Epithelial cell of proximal tubule (primary cell): Measurements from ENCODE around the gene NDST1. TPM values are rescaled to one million over a fixed set of nuclear protein-coding genes. Genes with fewer than 3 reads are reported as not detected.

Source experiments
- DNase-seq: peaks from one replicate; pipeline ENCODE4 v3.0.0-alpha.2; 2011; ENCODE audit warnings: low read depth
- H3K4me3 ChIP-seq: 2 replicates; pipeline ENCODE4 v1.5.1; 2011; ENCODE audit warnings: low read depth, mild to moderate bottlenecking, low read length
- total RNA-seq: library from RNA; depleted of rRNA; stranded (reverse); fragments of >200 nt; gene quantifications from 2 replicates; pipeline ENCODE4 v1.2.3, GENCODE V29; 2015
- TF ChIP-seq, protein P1 (sequence below): conservative IDR thresholded peaks from 2 replicates; pipeline ENCODE4 v1.5.1; 2012; ENCODE audit warnings: low read depth, mild to moderate bottlenecking, low read length

NDST1 gene
- total RNA-seq, 1 donor from 2014 or later, result 65.4 TPM

DNA sequence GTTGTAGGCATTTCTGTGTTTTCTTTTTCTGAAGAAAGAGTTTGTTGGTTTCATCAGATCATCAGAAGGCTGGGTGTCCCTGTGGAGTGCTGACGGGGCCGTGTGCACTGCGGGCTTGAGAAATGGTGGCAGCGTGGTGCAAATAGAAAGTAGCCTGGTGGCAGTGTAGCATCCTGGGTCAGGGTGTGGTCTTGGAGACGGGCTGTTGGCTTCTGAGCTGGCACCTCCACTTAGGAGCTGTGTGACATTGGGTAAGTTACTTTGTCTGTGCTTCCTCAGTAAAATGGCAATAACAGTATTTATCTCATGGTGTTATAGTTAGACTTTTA lies 10.0 kb upstream of the NDST1 start:
- no peak for DNase-seq
- H3K4me3 ChIP-seq, result no peak overlapping the region
- TF ChIP-seq, protein P1, sequence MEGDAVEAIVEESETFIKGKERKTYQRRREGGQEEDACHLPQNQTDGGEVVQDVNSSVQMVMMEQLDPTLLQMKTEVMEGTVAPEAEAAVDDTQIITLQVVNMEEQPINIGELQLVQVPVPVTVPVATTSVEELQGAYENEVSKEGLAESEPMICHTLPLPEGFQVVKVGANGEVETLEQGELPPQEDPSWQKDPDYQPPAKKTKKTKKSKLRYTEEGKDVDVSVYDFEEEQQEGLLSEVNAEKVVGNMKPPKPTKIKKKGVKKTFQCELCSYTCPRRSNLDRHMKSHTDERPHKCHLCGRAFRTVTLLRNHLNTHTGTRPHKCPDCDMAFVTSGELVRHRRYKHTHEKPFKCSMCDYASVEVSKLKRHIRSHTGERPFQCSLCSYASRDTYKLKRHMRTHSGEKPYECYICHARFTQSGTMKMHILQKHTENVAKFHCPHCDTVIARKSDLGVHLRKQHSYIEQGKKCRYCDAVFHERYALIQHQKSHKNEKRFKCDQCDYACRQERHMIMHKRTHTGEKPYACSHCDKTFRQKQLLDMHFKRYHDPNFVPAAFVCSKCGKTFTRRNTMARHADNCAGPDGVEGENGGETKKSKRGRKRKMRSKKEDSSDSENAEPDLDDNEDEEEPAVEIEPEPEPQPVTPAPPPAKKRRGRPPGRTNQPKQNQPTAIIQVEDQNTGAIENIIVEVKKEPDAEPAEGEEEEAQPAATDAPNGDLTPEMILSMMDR, result no peak

DNA sequence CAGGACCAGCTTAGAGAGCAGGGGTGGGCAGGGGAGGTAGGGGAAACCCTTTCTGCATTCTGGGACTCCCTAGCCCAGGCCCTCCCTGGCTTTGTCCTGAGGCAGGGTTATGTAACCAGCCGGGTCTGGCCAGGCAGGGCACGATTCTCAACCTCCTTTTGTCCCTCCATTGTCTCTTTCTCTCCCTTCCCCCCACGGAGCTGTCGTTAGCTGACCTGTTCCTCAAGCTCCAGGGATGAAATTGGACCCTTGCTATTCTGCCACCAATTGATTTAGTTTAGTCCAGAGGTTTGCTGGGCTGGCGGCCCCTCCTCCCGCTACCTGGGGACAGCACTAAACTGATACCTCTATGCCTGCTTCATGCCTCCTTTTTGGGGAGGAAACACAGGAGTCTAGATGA lies 9.4 kb upstream of the NDST1 start:
- DNase-seq, result no peak
- TF ChIP-seq, protein P1, result no peak
- H3K4me3 ChIP-seq, result no peak overlapping the region

DNA sequence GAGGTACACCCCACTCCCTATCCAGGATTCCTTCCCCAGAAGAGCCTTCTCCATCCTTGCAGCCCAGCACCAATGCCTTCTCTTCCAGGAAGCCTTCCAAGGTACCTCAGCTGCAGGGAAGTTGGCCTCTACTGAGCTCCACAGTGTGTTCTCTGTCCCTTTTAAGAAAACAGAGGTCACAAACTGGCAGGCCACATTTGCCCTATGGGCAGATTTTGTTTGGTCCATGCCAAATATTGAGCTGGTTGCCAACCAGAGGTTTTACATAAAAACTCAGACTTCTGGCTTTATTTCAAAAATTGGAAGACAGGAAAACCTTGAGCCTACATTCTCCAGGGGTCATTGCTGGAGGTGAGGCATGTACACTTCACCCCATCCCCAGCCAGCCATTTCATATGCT lies 9.0 kb upstream of the NDST1 start:
- TF ChIP-seq, protein P1, result no peak
- DNase-seq, result no peak
- H3K4me3 ChIP-seq, result no peak overlapping the region

DNA sequence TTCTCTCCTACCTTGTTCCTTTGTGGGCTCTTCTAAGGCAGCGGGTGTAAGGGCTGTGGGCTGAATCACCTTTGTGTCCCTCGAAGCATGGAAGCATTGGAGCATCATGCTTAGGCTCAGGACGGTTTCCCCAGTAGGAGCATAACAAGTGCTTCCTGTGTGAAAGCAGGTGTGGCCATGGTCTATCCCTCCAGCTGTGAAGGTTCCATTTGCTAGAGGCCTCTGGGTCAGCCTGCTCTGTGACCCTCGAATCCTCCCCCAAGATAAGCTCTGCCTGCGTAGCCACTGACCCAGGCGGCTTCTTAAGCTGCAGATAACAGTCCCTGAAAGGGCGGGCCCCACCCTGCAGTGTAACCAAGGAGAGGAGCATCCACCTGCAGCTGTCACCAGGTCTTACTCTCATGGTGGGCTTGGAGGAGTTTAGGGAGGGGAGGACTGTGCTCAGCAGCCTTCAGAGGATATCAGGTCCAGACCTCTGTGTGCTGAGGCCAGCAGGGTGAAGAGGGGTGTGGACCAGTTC lies 8.4 kb upstream of the NDST1 start:
- no peak for DNase-seq
- TF ChIP-seq, protein P1, result no peak
- H3K4me3 ChIP-seq, result no peak overlapping the region

DNA sequence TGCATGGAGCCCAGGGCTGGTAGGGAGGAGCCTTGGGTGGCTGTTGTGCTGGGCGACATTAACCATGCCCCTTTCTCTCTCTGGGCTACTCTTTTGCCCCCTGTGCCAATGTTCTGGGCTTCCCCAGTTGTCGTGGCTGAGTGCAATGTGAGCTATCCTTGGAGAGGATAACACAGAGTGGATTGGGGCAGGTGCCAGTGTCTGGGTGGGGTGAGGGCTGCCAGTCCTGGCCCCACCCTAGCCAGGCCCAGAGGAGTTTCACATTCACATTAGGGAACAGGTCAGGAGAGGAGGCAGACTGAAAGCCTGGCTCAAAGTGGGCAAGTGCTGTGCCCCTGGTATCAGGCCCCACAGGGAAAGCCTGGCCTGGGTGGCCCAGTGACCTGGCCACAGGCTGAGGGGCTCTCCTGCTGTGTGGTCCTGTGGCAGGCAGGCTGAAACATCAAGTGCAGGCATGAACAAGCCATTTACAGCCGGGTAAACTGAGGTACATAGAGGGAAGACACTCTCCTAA lies 7.5 kb upstream of the NDST1 start:
- no peak overlapping the region for H3K4me3 ChIP-seq
- TF ChIP-seq, protein P1, result no peak
- DNase-seq, result no peak

DNA sequence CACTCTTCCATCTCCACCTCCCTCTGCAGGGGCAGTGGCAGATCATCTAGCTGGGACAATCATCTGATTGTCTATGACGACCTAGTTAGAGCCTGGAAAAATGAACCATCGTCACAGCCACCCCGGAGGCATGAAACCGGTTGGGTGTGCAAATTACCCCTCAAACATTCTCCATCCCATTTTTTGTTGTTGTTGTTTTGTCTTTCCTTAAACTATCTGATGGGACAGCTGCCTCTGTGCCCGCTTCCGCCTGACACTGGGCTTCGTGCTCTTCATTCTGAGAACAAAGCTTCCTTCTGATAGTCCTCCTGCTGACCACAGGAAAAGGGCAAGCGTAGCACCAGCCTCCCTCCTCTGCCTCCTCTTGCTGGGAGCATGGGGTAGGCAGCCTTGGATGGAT lies 7.0 kb upstream of the NDST1 start:
- DNase-seq, result no peak
- H3K4me3 ChIP-seq, result no peak overlapping the region
- TF ChIP-seq, protein P1, result no peak

DNA sequence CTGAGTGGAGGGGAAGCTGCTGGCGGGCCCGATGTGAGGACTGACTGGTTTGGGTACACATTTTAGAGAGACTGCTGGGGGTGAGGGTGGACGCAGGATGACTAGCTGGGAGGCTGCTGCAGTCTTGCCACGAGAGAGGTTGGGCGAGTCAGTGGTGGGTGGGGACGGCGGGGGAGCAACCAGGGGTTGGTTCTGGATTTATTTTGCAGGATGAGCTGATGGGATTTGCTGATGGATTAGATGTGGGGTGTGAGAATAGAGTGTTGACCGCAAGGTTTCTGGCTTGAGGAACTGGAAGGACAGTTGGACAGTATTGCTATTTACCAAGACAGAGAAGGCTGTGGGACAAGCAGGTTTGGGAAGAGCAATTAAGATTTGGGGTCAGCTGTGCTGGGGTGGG lies 5.8 kb upstream of the NDST1 start:
- H3K4me3 ChIP-seq, result no peak overlapping the region
- no peak for DNase-seq
- TF ChIP-seq, protein P1, result no peak
